Psoas muscle (tissue), 8 donors: ENCODE data around the gene SNRNP40. TPM values are rescaled to one million over a fixed set of nuclear protein-coding genes. Genes with fewer than 3 reads are reported as not detected.

ENCODE experiments used
- ATAC-seq, 4 donors: fragments of 200-7000 bp; cut with Tn5 transposase; one replicate each; pipeline ENCODE4 v1.9.1; 2020; ENCODE audit warnings: moderate library complexity in 3 of 4, mild to moderate bottlenecking in 2 of 4
- DNase-seq, 2 donors: peaks; one replicate each; pipeline ENCODE4 v3.0.0-alpha.2; 2020
- H3K27ac ChIP-seq: fragments of 200-600 bp; one replicate; pipeline ENCODE4 v1.8.0; 2022
- H3K27me3 ChIP-seq, 3 donors: fragments of 200-600 bp in 1 of 3; one replicate each; pipeline versions ENCODE4 v1.6.1 to v1.8.0; 2013 to 2022; ENCODE audit warnings: low read length in 2 of 3, mild to moderate bottlenecking in 2 of 3, moderate library complexity in 1 of 3; ENCODE audit not compliant: insufficient read depth in 3 of 3
- H3K36me3 ChIP-seq, 2 donors: fragments of 200-600 bp in 1 of 2; one replicate each; pipeline versions ENCODE4 v1.6.1 to v1.8.0; 2013 to 2022; ENCODE audit warnings: low read depth in 1 of 2, mild to moderate bottlenecking in 1 of 2, moderate library complexity in 1 of 2; ENCODE audit not compliant: insufficient read depth in 1 of 2
- H3K4me1 ChIP-seq: fragments of 200-600 bp; one replicate; pipeline ENCODE4 v1.8.0; 2022
- H3K4me3 ChIP-seq: fragments of 200-600 bp; one replicate; pipeline ENCODE4 v1.8.0; 2022; ENCODE audit warnings: mild to moderate bottlenecking
- H3K9me3 ChIP-seq: fragments of 200-600 bp; one replicate; pipeline ENCODE4 v1.8.0; 2022
- CTCF ChIP-seq: fragments of 200-600 bp; IDR thresholded peaks from one replicate; pipeline ENCODE4 v1.8.0; 2022; ENCODE audit warnings: antibody characterized with exemption
- WGBS, 3 donors: extraction: QIAGEN DNeasy Blood & Tissue Kit; methylation state at CpG; one replicate each; pipeline versions ENCODE4 v1.1.6 to v1.1.7; 2013; 5-methylcytosine and 5-hydroxymethylcytosine counted together
- intact Hi-C, 2 donors: fragments of 100-400 bp; cut with DNase I; formaldehyde crosslinking; loops; one replicate each; pipeline versions ENCODE4 v1.11.0 to v1.14.2; 2022
- polyA plus RNA-seq, 3 donors: library from polyadenylated mRNA; stranded (reverse); fragments of 200-250 nt; gene quantifications; one replicate each; pipeline ENCODE4 v1.2.3, GENCODE V29; 2013
- total RNA-seq, 4 donors: library from RNA; stranded (reverse); fragmentation: NEBNext Ultra II Directional in 2 of 4; extraction: Animal tissue kit (Norgen Biotek cat#: 25700) in 2 of 4; gene quantifications; one replicate each; pipeline versions ENCODE4 v1.2.1 to v1.2.4, GENCODE V29; 2021 to 2023
- donor health status: healthy with polysubstance abuse.
- donor health status: DM: no; HTN: no; CAD: no; lungs with moderate emphysema.
- donor health status: Bipolar disorder and iron deficiency.
- donor health status: healthy.
- donor health status: DM: yes; HTN: yes; CAD: no.
- donor health status: DM: no; HTN: no; CAD: no.
- donor health status: DM: no; HTN: no; CAD: no.
- donor health status: DM: yes; HTN: yes; CAD: no.

The SNRNP40 gene
- total and polyA plus RNA-seq, 7 donors = 13.5 to 22.7 (median 19.4) TPM

- TF ChIP-seq CTCF = no peak
Measured at GRCh38 chr1:31239653-31240241, 56.8 kb downstream of the SNRNP40 start, which contains the start of gene NKAIN1. Gene NKAIN1, minus strand, starts transcription at chr1:31239887. Its CDS starts 340 bp downstream, at chr1:31239547.

GRCh38 chr1:31238986-31239613 lies 57.5 kb downstream of the SNRNP40 start:
- H3K27me3 ChIP-seq = peaks cover 0 to 8% (median 0%) of the 10 kb centered on the region in 3 donors
- peak overlapping the region; percentile 67 for H3K4me3 ChIP-seq
- no peaks in the 10 kb centered on the region for H3K36me3 ChIP-seq
- H3K4me1 ChIP-seq = peaks cover 11% of the 10 kb centered on the region
- no peaks in the 10 kb centered on the region for H3K9me3 ChIP-seq
- TF ChIP-seq CTCF = no peak
- intact Hi-C loops = no loop called here
- ATAC-seq (peak; percentile 50 to 77 (median 62)), DNase-seq (peak; percentile 16 to 62)
- H3K27ac ChIP-seq = peak overlapping the region; percentile 52
- 2 to 3% (median 3%) methylated on average over 39 to 56 of the region's 56 CpGs for WGBS, 3 donors

More at GRCh38 chr1:31239653-31240241, 56.8 kb downstream of the SNRNP40 start, which contains the start of gene NKAIN1:
- Histone ChIP-seq H3K27ac (peak within 1 kb of the TSS; percentile 52), H3K4me1 (peaks cover 12% of the 10 kb centered on the region), H3K4me3 (peak within 1 kb of the TSS; percentile 67), H3K27me3 (peaks cover 0 to 8% (median 0%) of the 10 kb centered on the region in 3 donors), H3K36me3 (no peaks in the 10 kb centered on the region), H3K9me3 (no peaks in the 10 kb centered on the region)
- DNase-seq (peak; percentile 27 to 65), ATAC-seq (peak; percentile 72 to 84 (median 76))
- intact Hi-C loops = no loop called here
- 1% methylated on average over 30 to 57 of the region's 57 CpGs for WGBS, 3 donors

GRCh38 chr1:31238612-31238985 lies 58.0 kb downstream of the SNRNP40 start:
- H3K36me3 ChIP-seq = no peaks in the 10 kb centered on the region
- peaks cover 6% of the 10 kb centered on the region for H3K4me1 ChIP-seq
- no peak for TF ChIP-seq CTCF
- H3K27me3 ChIP-seq = peaks cover 0 to 8% (median 0%) of the 10 kb centered on the region in 3 donors
- peak overlapping the region; percentile 67 for H3K4me3 ChIP-seq
- 29 to 42% (median 31%) methylated on average over 4 of the region's 4 CpGs for WGBS, 3 donors
- no peaks in the 10 kb centered on the region for H3K9me3 ChIP-seq
- intact Hi-C loops = no loop called here
- DNase-seq = no peak
- H3K27ac ChIP-seq = peak overlapping the region; percentile 52
- peak in 2 of 4 donors; percentile 4 to 8 for ATAC-seq

GRCh38 chr1:31234870-31235269 lies 61.7 kb downstream of the SNRNP40 start:
- no peak overlapping the region for H3K27ac ChIP-seq
- H3K27me3 ChIP-seq = peaks cover 0 to 8% (median 0%) of the 10 kb centered on the region in 3 donors
- DNase-seq (no peak), ATAC-seq (no peak)
- no peaks in the 10 kb centered on the region for H3K36me3 ChIP-seq
- no peaks in the 10 kb centered on the region for H3K9me3 ChIP-seq
- no peaks in the 10 kb centered on the region for H3K4me1 ChIP-seq
- intact Hi-C loops = no loop called here
- H3K4me3 ChIP-seq = no peak overlapping the region
- TF ChIP-seq CTCF = no peak
- 56 to 65% (median 64%) methylated on average over 4 of the region's 4 CpGs for WGBS, 3 donors
